ENCODE measurements around the gene RAB1B.

The RAB1B gene

GRCh38 chr11:66286699-66287098 lies 18.3 kb downstream of the RAB1B start:
- TF ChIP-seq, protein P1, sequence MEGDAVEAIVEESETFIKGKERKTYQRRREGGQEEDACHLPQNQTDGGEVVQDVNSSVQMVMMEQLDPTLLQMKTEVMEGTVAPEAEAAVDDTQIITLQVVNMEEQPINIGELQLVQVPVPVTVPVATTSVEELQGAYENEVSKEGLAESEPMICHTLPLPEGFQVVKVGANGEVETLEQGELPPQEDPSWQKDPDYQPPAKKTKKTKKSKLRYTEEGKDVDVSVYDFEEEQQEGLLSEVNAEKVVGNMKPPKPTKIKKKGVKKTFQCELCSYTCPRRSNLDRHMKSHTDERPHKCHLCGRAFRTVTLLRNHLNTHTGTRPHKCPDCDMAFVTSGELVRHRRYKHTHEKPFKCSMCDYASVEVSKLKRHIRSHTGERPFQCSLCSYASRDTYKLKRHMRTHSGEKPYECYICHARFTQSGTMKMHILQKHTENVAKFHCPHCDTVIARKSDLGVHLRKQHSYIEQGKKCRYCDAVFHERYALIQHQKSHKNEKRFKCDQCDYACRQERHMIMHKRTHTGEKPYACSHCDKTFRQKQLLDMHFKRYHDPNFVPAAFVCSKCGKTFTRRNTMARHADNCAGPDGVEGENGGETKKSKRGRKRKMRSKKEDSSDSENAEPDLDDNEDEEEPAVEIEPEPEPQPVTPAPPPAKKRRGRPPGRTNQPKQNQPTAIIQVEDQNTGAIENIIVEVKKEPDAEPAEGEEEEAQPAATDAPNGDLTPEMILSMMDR (conservative IDR thresholded peaks at IDR 0.05), result no peak
- no peak for TF ChIP-seq ZFX (IDR thresholded peaks at IDR 0.05)
- no peak overlapping the region for H3K27ac ChIP-seq

- H3K27ac ChIP-seq, result no peak overlapping the region; the same call in 1 of the 2 replicates
- TF ChIP-seq, protein P1 (conservative IDR thresholded peaks at IDR 0.05), result no peak
- TF ChIP-seq ZFX (IDR thresholded peaks at IDR 0.05), result no peak
These were observed 18.9 kb downstream of the RAB1B start for GRCh38 chr11:66287211-66287888.

DNA sequence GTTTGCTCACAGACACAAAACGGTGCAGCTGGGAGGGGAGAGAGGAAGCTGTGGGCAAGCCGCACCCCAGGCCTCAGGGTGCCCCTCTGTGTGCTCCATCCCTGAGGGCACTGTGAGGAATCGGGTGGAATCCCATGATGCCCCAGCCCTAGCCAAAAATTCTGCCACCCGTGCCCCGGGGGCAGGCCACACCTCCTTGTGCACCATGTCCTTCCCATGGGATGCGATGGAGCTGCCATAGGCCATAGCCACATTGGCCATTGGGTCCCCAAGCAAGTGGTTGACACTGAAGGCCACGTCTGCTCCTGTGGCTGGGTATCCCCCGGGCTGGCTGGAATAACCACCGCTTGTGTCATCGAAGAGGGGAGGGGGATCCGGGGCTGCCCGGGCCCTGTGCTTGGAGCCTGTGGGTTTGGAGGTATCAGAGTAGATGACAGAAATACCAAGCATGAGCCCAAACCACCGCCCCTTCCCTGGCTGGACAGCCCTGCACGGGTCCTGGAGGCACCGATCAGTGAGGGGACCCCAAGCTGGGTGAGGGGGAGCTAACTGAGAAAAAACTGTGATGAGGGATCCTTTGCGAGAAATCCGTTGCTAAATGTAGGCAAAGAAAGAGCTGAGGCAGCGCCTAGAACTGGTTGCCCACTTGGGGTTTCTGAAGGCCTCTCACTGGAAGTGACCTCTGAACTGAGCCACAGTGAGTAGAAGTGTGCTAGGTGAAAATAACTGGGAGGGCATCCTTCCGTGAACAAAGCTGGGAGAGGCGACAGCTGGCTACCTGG lies 19.6 kb downstream of the RAB1B start:
- no peak for TF ChIP-seq ZFX (IDR thresholded peaks at IDR 0.05)
- TF ChIP-seq, protein P1 (conservative IDR thresholded peaks at IDR 0.05), result no peak
- peak overlapping the region; percentile 91 for H3K27ac ChIP-seq

GRCh38 chr11:66288671-66289547 lies 20.5 kb downstream of the RAB1B start, which contains the start of gene YIF1A:
Gene YIF1A, minus strand, starts transcription at chr11:66289143. Its CDS starts 158 bp downstream, at chr11:66288985.
- TF ChIP-seq ZFX (IDR thresholded peaks at IDR 0.05), result peak; percentile 69; the same call in 1 of the 2 replicates
- TF ChIP-seq, protein P1 (conservative IDR thresholded peaks at IDR 0.05), result no peak
- peak within 1 kb of the TSS; percentile 91 for H3K27ac ChIP-seq

GRCh38 chr11:66289548-66290329 lies 21.3 kb downstream of the RAB1B start:
- no peak for TF ChIP-seq ZFX (IDR thresholded peaks at IDR 0.05)
- TF ChIP-seq, protein P1 (conservative IDR thresholded peaks at IDR 0.05), result no peak
- H3K27ac ChIP-seq, result peak overlapping the region; percentile 91

DNA sequence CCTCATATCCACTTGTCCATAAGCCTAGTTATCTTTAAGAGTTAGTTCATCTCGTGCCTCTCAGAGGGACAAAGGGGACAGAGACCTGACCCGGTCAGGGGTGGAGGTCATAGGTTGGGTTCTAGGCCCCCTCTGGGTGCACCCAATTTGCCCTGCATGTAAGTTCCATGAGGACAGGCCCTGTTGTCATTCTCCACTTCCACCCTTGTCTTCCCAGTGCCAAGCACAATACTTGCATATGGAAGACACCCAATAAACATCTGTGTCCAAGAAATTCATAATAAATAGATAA lies 21.8 kb downstream of the RAB1B start:
- TF ChIP-seq ZFX (IDR thresholded peaks at IDR 0.05), result no peak
- TF ChIP-seq, protein P1 (conservative IDR thresholded peaks at IDR 0.05), result no peak
- peak overlapping the region; percentile 91 for H3K27ac ChIP-seq
